HCT116 (cell line): ENCODE measurements around the gene CFAP43. TPM values are rescaled to one million over a fixed set of nuclear protein-coding genes. Genes with fewer than 3 reads are reported as not detected.

ENCODE experiments used
- ATAC-seq: fragments of 200-7000 bp; cut with Tn5 transposase; 2 replicates; pipeline ENCODE4 v1.9.1; 2020; ENCODE audit warnings: mild to moderate bottlenecking, moderate library complexity
- BruUV-seq: library from RNA; stranded (reverse); fragments of 400-500 nt; replicated peaks from 2 replicates; lab custom pipeline; 2021; lab: Mats Ljungman, UMichigan
- CTCF ChIA-PET: fragments of 300-600 bp; sonication (Branson Sonifier 250); formaldehyde crosslinking; loops from one replicate; lab custom pipeline; 2021; ENCODE audit warnings: antibody characterized with exemption; lab: Charles Lee
- POLR2A ChIA-PET: fragments of 300-600, 350-600 bp; sonication (Branson Sonifier 250); formaldehyde crosslinking; loops from one replicate; lab custom pipeline; 2021; ENCODE audit warnings: antibody characterized with exemption; lab: Charles Lee
- RAD21 ChIA-PET, 2 experiments: fragments of 300-600 bp; sonication (Branson Sonifier 250); formaldehyde crosslinking; loops; one replicate each; lab custom pipeline; 2023; ENCODE audit warnings: low total read pairs in 2 of 2; ENCODE audit not compliant: uncharacterized antibody in 2 of 2, unreplicated experiment in 2 of 2, low non-redundant PET in 1 of 2; lab: Charles Lee
- DNase-seq: peaks from one replicate; pipeline ENCODE4 v3.0.0-alpha.2; 2010; ENCODE audit warnings: low read depth, low spot score
- H2AFZ ChIP-seq: fragments of 200-600 bp; shearing (Covaris generic), sonication (generic); 2 replicates; pipeline ENCODE4 v1.6.1; 2017; ENCODE audit warnings: low read depth, mixed run types, mixed read lengths, antibody characterized with exemption, low read length; ENCODE audit not compliant: poor library complexity, severe bottlenecking
- H3K27ac ChIP-seq: 2 replicates; pipeline ENCODE4 v1.5.1; 2012; ENCODE audit warnings: low read depth, low read length
- H3K27me3 ChIP-seq: fragments of 200-600 bp; sonication (generic); 2 replicates; pipeline ENCODE4 v1.6.1; 2016; ENCODE audit warnings: mixed run types, low read length, mixed read lengths; ENCODE audit not compliant: insufficient read depth
- H3K36me3 ChIP-seq, 2 experiments: fragments of 200-500 bp in 1 of 2; fragments of 200-600 bp in 1 of 2; sonication (Bioruptor generic) in 1 of 2; sonication (generic) in 1 of 2; 2 replicates each; pipeline versions ENCODE4 v1.5.1 to v1.6.1; 2014 to 2016; ENCODE audit warnings: low read length in 2 of 2, inconsistent platforms in 1 of 2, mixed read lengths in 1 of 2, mixed run types in 1 of 2; ENCODE audit not compliant: insufficient read depth in 2 of 2, control insufficient read depth in 1 of 2
- H3K4me1 ChIP-seq, 2 experiments: fragments of 200-600 bp in 1 of 2; sonication (generic) in 1 of 2; 2 replicates each; pipeline versions ENCODE4 v1.5.1 to v1.6.1; 2012 to 2017; ENCODE audit warnings: low read length in 2 of 2, inconsistent platforms in 1 of 2, mild to moderate bottlenecking in 1 of 2, mixed read lengths in 1 of 2, mixed run types in 1 of 2, moderate library complexity in 1 of 2; ENCODE audit not compliant: insufficient read depth in 2 of 2, control insufficient read depth in 1 of 2
- H3K4me2 ChIP-seq: fragments of 200-600 bp; sonication (generic); 2 replicates; pipeline ENCODE4 v1.6.1; 2017; ENCODE audit warnings: mixed run types, low read length, mixed read lengths
- H3K4me3 ChIP-seq, 2 experiments: fragments of 200-600 bp in 1 of 2; sonication (generic) in 1 of 2; replicated peaks in 1 of 2; 2 replicates each; pipeline ENCODE4 v1.5.1; 2011 to 2016; ENCODE audit warnings: low read length in 2 of 2, control low read depth in 1 of 2, low read depth in 1 of 2, mild to moderate bottlenecking in 1 of 2, mixed read lengths in 1 of 2, mixed run types in 1 of 2
- H3K79me2 ChIP-seq: fragments of 200-600 bp; sonication (generic); 2 replicates; pipeline ENCODE4 v1.6.1; 2017; ENCODE audit warnings: mild to moderate bottlenecking, mixed run types, low read length, moderate library complexity, mixed read lengths; ENCODE audit not compliant: insufficient read depth
- H3K9ac ChIP-seq: fragments of 200-600 bp; sonication (generic); 2 replicates; pipeline ENCODE4 v1.6.1; 2016; ENCODE audit warnings: low read length, mixed read lengths
- H3K9me2 ChIP-seq: fragments of 200-600 bp; sonication (generic), shearing (Covaris generic); 2 replicates; pipeline ENCODE4 v1.6.1; 2017; ENCODE audit warnings: mixed run types, mild to moderate bottlenecking, moderate library complexity; ENCODE audit not compliant: insufficient read depth
- H3K9me3 ChIP-seq, 2 experiments: fragments of 200-500 bp in 1 of 2; fragments of 200-600 bp in 1 of 2; sonication (Bioruptor generic) in 1 of 2; sonication (generic) in 1 of 2; 2 replicates each; pipeline ENCODE4 v1.6.1; 2014 to 2017; ENCODE audit warnings: low read length in 2 of 2, mixed read lengths in 2 of 2, inconsistent platforms in 1 of 2, low read depth in 1 of 2, mild to moderate bottlenecking in 1 of 2, mixed run types in 1 of 2, moderate library complexity in 1 of 2; ENCODE audit not compliant: control insufficient read depth in 1 of 2, insufficient read depth in 1 of 2
- H4K20me1 ChIP-seq: fragments of 200-600 bp; sonication (generic), shearing (Covaris generic); 2 replicates; pipeline ENCODE4 v1.6.1; 2017; ENCODE audit warnings: mixed run types, mild to moderate bottlenecking, moderate library complexity; ENCODE audit not compliant: insufficient read depth
- CBX3 ChIP-seq: IDR thresholded peaks from 2 replicates; pipeline ENCODE4 v1.6.1; 2012; ENCODE audit warnings: low read depth
- CEBPB ChIP-seq: IDR thresholded peaks from 2 replicates; pipeline ENCODE4 v1.6.1; 2012; ENCODE audit warnings: low read depth
- CTCF ChIP-seq, 3 experiments: fragments of 200-600 bp in 1 of 3; sonication (generic) in 1 of 3; IDR thresholded peaks in 2 of 3; conservative IDR thresholded peaks in 1 of 3; 2 replicates each; pipeline ENCODE4 v1.5.1; 2012 to 2017; ENCODE audit warnings: low read depth in 2 of 3, low read length in 2 of 3, antibody characterized with exemption in 1 of 3, borderline replicate concordance in 1 of 3, control low read depth in 1 of 3, mild to moderate bottlenecking in 1 of 3, mixed read lengths in 1 of 3, mixed run types in 1 of 3, moderate library complexity in 1 of 3; ENCODE audit not compliant: insufficient read depth in 1 of 3
- JUND ChIP-seq: IDR thresholded peaks from 2 replicates; pipeline ENCODE4 v1.6.1; 2012
- POLR2AphosphoS5 ChIP-seq: IDR thresholded peaks from 2 replicates; pipeline ENCODE4 v1.6.1; 2011; ENCODE audit warnings: mild to moderate bottlenecking, low read depth, low read length, moderate library complexity
- intact Hi-C: fragments of 100-400 bp; cut with micrococcal nuclease; formaldehyde crosslinking; loops from 2 replicates; pipeline ENCODE4 v1.10.0; 2022
- total RNA-seq: library from RNA; stranded (reverse); gene quantifications from one replicate; pipeline ENCODE4 v1.2.1, GENCODE V29; 2021; ENCODE audit not compliant: unreplicated experiment

The CFAP43 gene
- total RNA-seq, 1 experiment from 2014 or later, result 4.0 TPM

- POLR2A ChIA-PET, result no interaction called here
These were observed 104.0 kb downstream of the CFAP43 start for GRCh38 chr10:104128214-104128613.

GRCh38 chr10:104127411-104127810 lies 104.8 kb downstream of the CFAP43 start:
- ChIA-PET POLR2A (interaction anchor here (0.8 kb wide), 1 partner anchor 18 kb away, joined by 3 read pairs; no protein-coding TSS in a partner anchor), RAD21 (interaction anchor here (0.6 to 1.3 kb wide), 3 partner anchors 78 to 239 kb away, joined by 3 to 6 read pairs (median 5); no protein-coding TSS in a partner anchor)

More at GRCh38 chr10:104128214-104128613, 104.0 kb downstream of the CFAP43 start:
- ATAC-seq, result peak; percentile 30
- Histone ChIP-seq H3K79me2 (peaks cover 11% of the 10 kb centered on the region; the same call in 1 of the 2 replicates), H3K4me3 (no peak overlapping the region), H3K9me3 (no peaks in the 10 kb centered on the region), H3K4me1 (peaks cover 14 to 27% of the 10 kb centered on the region in 2 experiments), H3K36me3 (peaks cover 3 to 10% of the 10 kb centered on the region in 2 experiments; a peak in 2 of 4 replicates), H3K4me2 (peak overlapping the region; percentile 10; the same call in 1 of the 2 replicates), H4K20me1 (no peaks in the 10 kb centered on the region), H2AFZ (no peak overlapping the region)
- CTCF ChIA-PET, result interaction anchor here (1.7 to 5.3 kb wide), 3 partner anchors 12 to 146 kb away, joined by 4 to 44 read pairs (median 8); no protein-coding TSS in a partner anchor
- no TSS peak for BruUV-seq
- RAD21 ChIA-PET, result interaction anchor here (0.6 to 1.3 kb wide), 3 partner anchors 79 to 240 kb away, joined by 3 to 6 read pairs (median 5); no protein-coding TSS in a partner anchor
- TF ChIP-seq JUND (no peak), POLR2AphosphoS5 (peak; percentile 41; the same call in 1 of the 2 replicates)
- TF ChIP-seq, all 23 proteins: peak for 1
- no peaks in the 10 kb centered on the region for H3K9me2 ChIP-seq
- no peak for DNase-seq
- H3K27me3 ChIP-seq, result no peaks in the 10 kb centered on the region
- no peak overlapping the region for H3K27ac ChIP-seq
- H3K9ac ChIP-seq, result no peak overlapping the region
- intact Hi-C loops, result no loop called here

More at GRCh38 chr10:104127411-104127810, 104.8 kb downstream of the CFAP43 start:
- H2AFZ ChIP-seq, result no peak overlapping the region
- H3K9me3 ChIP-seq, result no peaks in the 10 kb centered on the region
- CTCF ChIA-PET, result interaction anchor here (0.8 to 5.3 kb wide), 8 partner anchors 13 to 239 kb away, joined by 3 to 44 read pairs (median 5); no protein-coding TSS in a partner anchor
- H4K20me1 ChIP-seq, result no peaks in the 10 kb centered on the region
- no peaks in the 10 kb centered on the region for H3K9me2 ChIP-seq
- 0 out of 2 replicates have a peak overlapping the region, but pooled peaks have one; percentile 0 for H3K27ac ChIP-seq
- H3K27me3 ChIP-seq, result no peaks in the 10 kb centered on the region
- ATAC-seq (peak; percentile 89), DNase-seq (no peak)
- peaks cover 19% of the 10 kb centered on the region for H3K79me2 ChIP-seq
- intact Hi-C loops, result loop anchor here (2.0 kb wide), 1 partner anchor 81 kb away; no protein-coding TSS in a partner anchor
- no peak for TF ChIP-seq CBX3
- TF ChIP-seq POLR2AphosphoS5, result peak; percentile 54
- no peak for TF ChIP-seq CEBPB
- peak in 2 of 3 experiments; percentile 76 to 77; a peak in 4 of 6 replicates for TF ChIP-seq CTCF (IDR thresholded peaks at IDR 0.05 in 2 of 3, conservative IDR thresholded peaks at IDR 0.05 in 1 of 3; ENCODE audit: borderline replicate concordance in 1 of 3, insufficient read depth in 1 of 3, low read depth in 2 of 3, low read length in 2 of 3)
- no TSS peak for BruUV-seq
- peaks cover 3 to 10% of the 10 kb centered on the region in 2 experiments; a peak in 2 of 4 replicates for H3K36me3 ChIP-seq
- no peak overlapping the region for H3K4me3 ChIP-seq
- peaks cover 20 to 35% of the 10 kb centered on the region in 2 experiments for H3K4me1 ChIP-seq
- no peak overlapping the region for H3K9ac ChIP-seq
- no peak overlapping the region; the same call in 1 of the 2 replicates for H3K4me2 ChIP-seq
